ENCODE results near the gene SPRYD3. TPM values are rescaled to one million over a fixed set of nuclear protein-coding genes. Genes with fewer than 3 reads are reported as not detected.
"Not testable (repeated sequence)": the region's sequence is repeated elsewhere in the genome, so short reads cannot be mapped to it uniquely, and the experiment has no call there.

The SPRYD3 gene
- total RNA-seq, 1 donor from 2014 or later: 41.2 TPM

- DNase-seq (ENCODE audit: low spot score): peak; percentile 40
- H3K9me3 Mint-ChIP-seq: no peaks in the 10 kb centered on the region
- peaks cover 28% of the 10 kb centered on the region for H3K4me1 Mint-ChIP-seq (ENCODE audit: low read depth)
- H3K27ac Mint-ChIP-seq: peak within 1 kb of the TSS; percentile 64
- H3K27me3 Mint-ChIP-seq (ENCODE audit: insufficient read depth): peaks cover 35% of the 10 kb centered on the region
- H3K36me3 Mint-ChIP-seq (ENCODE audit: low read depth): peaks cover 1% of the 10 kb centered on the region
- intact Hi-C loops (cut with micrococcal nuclease): no loop called here
- H3K4me3 Mint-ChIP-seq: peak within 1 kb of the TSS; percentile 71
Measured at GRCh38 chr12:53097564-53098353, 18.6 kb upstream of the SPRYD3 start, which contains the start of gene IGFBP6. TSS of gene IGFBP6 (plus strand) at chr12:53097667. CDS start at chr12:53097718, 51 bp downstream.

- peaks cover 1% of the 10 kb centered on the region for H3K36me3 Mint-ChIP-seq (ENCODE audit: low read depth)
- H3K4me1 Mint-ChIP-seq (ENCODE audit: low read depth): peaks cover 23% of the 10 kb centered on the region
- no peaks in the 10 kb centered on the region for H3K9me3 Mint-ChIP-seq
- peak overlapping the region; percentile 71 for H3K4me3 Mint-ChIP-seq
- peak overlapping the region; percentile 40 for H3K27ac Mint-ChIP-seq
- no peak for DNase-seq (ENCODE audit: low spot score)
- peaks cover 35% of the 10 kb centered on the region for H3K27me3 Mint-ChIP-seq (ENCODE audit: insufficient read depth)
- intact Hi-C loops (cut with micrococcal nuclease): no loop called here
Measured at GRCh38 chr12:53097207-53097563, 18.0 kb upstream of the SPRYD3 start.

GRCh38 chr12:53096759-53097158, 17.6 kb upstream of the SPRYD3 start:
- DNase-seq (ENCODE audit: low spot score): no peak
- peaks cover 1% of the 10 kb centered on the region for H3K36me3 Mint-ChIP-seq (ENCODE audit: low read depth)
- peaks cover 38% of the 10 kb centered on the region for H3K27me3 Mint-ChIP-seq (ENCODE audit: insufficient read depth)
- intact Hi-C loops (cut with micrococcal nuclease): no loop called here
- H3K4me3 Mint-ChIP-seq: peak overlapping the region; percentile 71
- no peaks in the 10 kb centered on the region for H3K9me3 Mint-ChIP-seq
- H3K4me1 Mint-ChIP-seq (ENCODE audit: low read depth): peaks cover 23% of the 10 kb centered on the region
- peak overlapping the region; percentile 35 for H3K27ac Mint-ChIP-seq

- peaks cover 1% of the 10 kb centered on the region for H3K36me3 Mint-ChIP-seq (ENCODE audit: low read depth)
- no peak overlapping the region for H3K27ac Mint-ChIP-seq
- H3K9me3 Mint-ChIP-seq: no peaks in the 10 kb centered on the region
- peak overlapping the region; percentile 10 for H3K4me3 Mint-ChIP-seq
- peaks cover 23% of the 10 kb centered on the region for H3K4me1 Mint-ChIP-seq (ENCODE audit: low read depth)
- intact Hi-C loops (cut with micrococcal nuclease): no loop called here
- peaks cover 40% of the 10 kb centered on the region for H3K27me3 Mint-ChIP-seq (ENCODE audit: insufficient read depth)
- no peak for DNase-seq (ENCODE audit: low spot score)
Measured at GRCh38 chr12:53096089-53096741, 17.0 kb upstream of the SPRYD3 start.

- DNase-seq (ENCODE audit: low spot score); H3K9me3 Mint-ChIP-seq; H3K4me3 Mint-ChIP-seq; H3K27ac Mint-ChIP-seq; intact Hi-C loops (cut with micrococcal nuclease); H3K36me3 Mint-ChIP-seq (ENCODE audit: low read depth): not testable (repeated sequence)
- peaks cover 23% of the 10 kb centered on the region for H3K4me1 Mint-ChIP-seq (ENCODE audit: low read depth)
- H3K27me3 Mint-ChIP-seq (ENCODE audit: insufficient read depth): peaks cover 40% of the 10 kb centered on the region
Measured at GRCh38 chr12:53095596-53095895, 16.4 kb upstream of the SPRYD3 start.

- DNase-seq (ENCODE audit: low spot score); H3K27ac Mint-ChIP-seq; H3K4me3 Mint-ChIP-seq; intact Hi-C loops (cut with micrococcal nuclease); H3K9me3 Mint-ChIP-seq; H3K36me3 Mint-ChIP-seq (ENCODE audit: low read depth): not testable (repeated sequence)
- Mint-ChIP-seq H3K27me3 (ENCODE audit: insufficient read depth) (peaks cover 41% of the 10 kb centered on the region), H3K4me1 (ENCODE audit: low read depth) (peaks cover 23% of the 10 kb centered on the region)
Measured at GRCh38 chr12:53094796-53095595, 15.8 kb upstream of the SPRYD3 start.

GRCh38 chr12:53094394-53094787, 15.2 kb upstream of the SPRYD3 start:
- Mint-ChIP-seq H3K4me1 (ENCODE audit: low read depth) (peaks cover 23% of the 10 kb centered on the region), H3K27me3 (ENCODE audit: insufficient read depth) (peaks cover 41% of the 10 kb centered on the region), H3K4me3 (no peak overlapping the region), H3K36me3 (ENCODE audit: low read depth) (peaks cover 1% of the 10 kb centered on the region), H3K9me3 (no peaks in the 10 kb centered on the region), H3K27ac (no peak overlapping the region)
- intact Hi-C loops (cut with micrococcal nuclease): no loop called here
- no peak for DNase-seq (ENCODE audit: low spot score)

GRCh38 chr12:53093777-53094393, 14.7 kb upstream of the SPRYD3 start:
- Mint-ChIP-seq H3K27me3 (ENCODE audit: insufficient read depth) (peaks cover 38% of the 10 kb centered on the region), H3K36me3 (ENCODE audit: low read depth) (peaks cover 1% of the 10 kb centered on the region)
- intact Hi-C loops (cut with micrococcal nuclease): no loop called here

GRCh38 chr12:53091756-53092155, 12.6 kb upstream of the SPRYD3 start:
- Mint-ChIP-seq H3K36me3 (ENCODE audit: low read depth) (peaks cover 1% of the 10 kb centered on the region), H3K27me3 (ENCODE audit: insufficient read depth) (peaks cover 28% of the 10 kb centered on the region), H3K9me3 (no peaks in the 10 kb centered on the region), H3K4me1 (ENCODE audit: low read depth) (peaks cover 2% of the 10 kb centered on the region), H3K4me3 (no peak overlapping the region), H3K27ac (no peak overlapping the region)
- intact Hi-C loops (cut with micrococcal nuclease): no loop called here
- no peak for DNase-seq (ENCODE audit: low spot score)

More at GRCh38 chr12:53093777-53094393, 14.7 kb upstream of the SPRYD3 start:
- no peak overlapping the region for H3K27ac Mint-ChIP-seq
- H3K4me3 Mint-ChIP-seq: no peak overlapping the region
- peaks cover 18% of the 10 kb centered on the region for H3K4me1 Mint-ChIP-seq (ENCODE audit: low read depth)
- H3K9me3 Mint-ChIP-seq: no peaks in the 10 kb centered on the region
- DNase-seq (ENCODE audit: low spot score): no peak

- DNase-seq (ENCODE audit: low spot score): no peak
- Mint-ChIP-seq H3K4me1 (ENCODE audit: low read depth) (no peaks in the 10 kb centered on the region), H3K27ac (no peak overlapping the region), H3K9me3 (no peaks in the 10 kb centered on the region), H3K36me3 (ENCODE audit: low read depth) (peaks cover 1% of the 10 kb centered on the region), H3K4me3 (no peak overlapping the region), H3K27me3 (ENCODE audit: insufficient read depth) (peaks cover 21% of the 10 kb centered on the region)
- intact Hi-C loops (cut with micrococcal nuclease): no loop called here
Measured at GRCh38 chr12:53090554-53090953, 11.4 kb upstream of the SPRYD3 start.

GRCh38 chr12:53090105-53090504, 10.9 kb upstream of the SPRYD3 start:
- H3K4me1 Mint-ChIP-seq (ENCODE audit: low read depth): no peaks in the 10 kb centered on the region
- H3K9me3 Mint-ChIP-seq: no peaks in the 10 kb centered on the region
- DNase-seq (ENCODE audit: low spot score): no peak
- intact Hi-C loops (cut with micrococcal nuclease): no loop called here
- H3K27ac Mint-ChIP-seq: no peak overlapping the region
- peaks cover 18% of the 10 kb centered on the region for H3K27me3 Mint-ChIP-seq (ENCODE audit: insufficient read depth)
- peaks cover 1% of the 10 kb centered on the region for H3K36me3 Mint-ChIP-seq (ENCODE audit: low read depth)
- H3K4me3 Mint-ChIP-seq: no peak overlapping the region

- Mint-ChIP-seq H3K4me1 (ENCODE audit: low read depth) (no peaks in the 10 kb centered on the region), H3K27ac (no peak overlapping the region), H3K4me3 (no peak overlapping the region), H3K36me3 (ENCODE audit: low read depth) (no peaks in the 10 kb centered on the region), H3K27me3 (ENCODE audit: insufficient read depth) (peaks cover 9% of the 10 kb centered on the region), H3K9me3 (no peaks in the 10 kb centered on the region)
- no peak for DNase-seq (ENCODE audit: low spot score)
- intact Hi-C loops (cut with micrococcal nuclease): no loop called here
Measured at GRCh38 chr12:53086361-53086760, 7.2 kb upstream of the SPRYD3 start.

Measured in activated T-helper 1 cell treated with anti-CD3 and anti-CD28 coated beads, Interleukin-12 subunit alpha, Interleukin-12 subunit beta, Interleukin-2, Interleukin-4 antibody, amounts not matched to agents 30 ng/mL and 10 ng/mL and 1 ng/mL, durations not matched to agents 14 hours and 24 hours and 36 hours (primary cell).